Measurements from ENCODE around the gene FGFR3.
A peak's percentile ranks its signal among the peaks of the same experiment; 100 is the strongest.
"Not testable (repeated sequence)": the region's sequence is repeated elsewhere in the genome, so short reads cannot be mapped to it uniquely, and the experiment has no call there.

The FGFR3 gene

DNA sequence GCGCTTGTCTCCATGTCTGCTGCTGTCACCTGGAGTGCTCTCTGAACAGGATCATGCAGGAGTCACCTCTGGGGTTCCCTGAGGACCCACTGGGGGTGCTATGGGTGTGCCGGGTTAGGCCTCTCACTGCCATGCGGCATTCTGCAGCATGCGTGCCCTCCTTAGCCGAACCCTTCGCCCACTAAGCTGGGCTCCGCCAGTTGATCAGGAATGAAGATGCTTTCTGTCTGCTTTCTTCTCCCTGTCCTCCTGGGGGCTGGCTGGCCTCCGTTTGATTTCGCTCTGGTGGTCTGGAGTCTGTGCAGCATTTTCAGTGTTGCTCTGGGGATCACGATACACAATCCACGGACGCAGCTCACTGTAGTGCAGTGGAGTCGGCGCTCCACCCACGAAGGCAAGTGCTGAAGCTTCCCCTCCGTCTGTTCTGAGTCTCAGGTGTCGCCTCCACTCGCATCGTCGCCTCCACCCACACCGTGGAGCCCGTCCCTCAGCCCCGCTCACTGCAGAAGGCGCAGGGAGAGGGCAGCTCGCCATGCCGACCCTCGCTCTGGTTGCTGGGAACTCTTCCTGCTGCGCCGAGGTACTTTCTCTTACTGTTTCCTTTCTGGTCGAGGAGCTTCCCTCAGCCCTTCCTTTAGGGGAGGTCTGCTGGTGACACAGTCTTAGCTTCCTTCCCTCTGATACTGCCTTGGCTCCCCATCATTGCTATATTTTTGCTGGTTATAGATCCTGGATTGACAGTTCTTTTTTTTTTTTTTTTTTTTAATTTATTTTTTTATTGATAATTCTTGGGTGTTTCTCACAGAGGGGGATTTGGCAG lies 33.6 kb downstream of the FGFR3 start:
- no peak for DNase-seq
- in situ Hi-C loops (cut with MboI; ENCODE audit: low pct_unique_long_range_greater_than_20kb, low sequenced_read_pairs): no loop called here

DNA sequence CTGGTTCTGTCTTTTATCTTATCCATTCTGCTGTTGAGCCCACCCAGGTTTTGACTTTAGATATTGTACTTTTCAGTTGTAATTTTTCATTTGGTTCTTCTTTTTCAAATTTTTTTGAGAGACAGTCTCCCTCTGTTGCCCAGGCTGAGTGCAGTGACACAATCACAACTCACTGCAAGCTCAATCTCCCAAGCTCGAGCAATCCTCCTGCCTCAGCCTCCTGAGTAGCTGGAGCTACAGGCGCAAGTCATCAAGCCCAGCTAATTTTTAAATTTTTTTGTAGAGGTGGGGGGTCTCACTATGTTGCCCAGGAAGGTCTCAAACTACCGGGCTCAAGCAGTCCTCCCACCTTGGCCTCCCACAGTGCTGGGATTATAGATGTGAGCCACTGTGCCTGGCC lies 37.1 kb downstream of the FGFR3 start:
- no peak for DNase-seq
- in situ Hi-C loops (cut with MboI; ENCODE audit: low pct_unique_long_range_greater_than_20kb, low sequenced_read_pairs): no loop called here

DNA sequence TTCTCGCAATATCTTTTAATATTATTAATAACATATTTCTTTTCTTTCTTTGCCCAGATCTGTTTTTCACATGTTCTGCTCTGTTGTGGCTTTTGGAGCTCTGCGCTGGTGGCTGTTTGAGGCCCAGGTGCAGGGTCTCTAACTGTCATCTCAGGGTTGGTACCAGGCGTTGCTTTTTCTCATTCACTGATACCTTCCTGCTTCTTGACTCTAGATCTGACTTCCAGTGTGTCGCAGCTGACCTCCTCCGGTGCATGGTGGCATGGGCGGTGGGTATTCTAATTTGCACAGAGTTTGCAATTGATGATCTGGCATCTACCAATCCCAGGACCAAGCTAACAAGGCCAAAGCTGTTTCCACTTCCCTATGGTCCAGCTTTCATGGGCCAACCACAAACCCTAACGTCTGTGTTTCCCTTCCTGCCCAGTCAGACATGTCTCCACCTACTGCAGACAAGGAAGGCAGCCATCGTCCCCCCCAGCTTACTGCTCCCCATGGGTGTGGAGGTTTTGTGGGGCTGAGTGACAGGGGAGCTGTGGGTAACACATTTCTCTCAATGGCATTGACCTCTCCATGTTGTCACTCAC lies 37.6 kb downstream of the FGFR3 start:
- in situ Hi-C loops (cut with MboI; ENCODE audit: low pct_unique_long_range_greater_than_20kb, low sequenced_read_pairs): no loop called here
- peak; percentile 22 for DNase-seq

DNA sequence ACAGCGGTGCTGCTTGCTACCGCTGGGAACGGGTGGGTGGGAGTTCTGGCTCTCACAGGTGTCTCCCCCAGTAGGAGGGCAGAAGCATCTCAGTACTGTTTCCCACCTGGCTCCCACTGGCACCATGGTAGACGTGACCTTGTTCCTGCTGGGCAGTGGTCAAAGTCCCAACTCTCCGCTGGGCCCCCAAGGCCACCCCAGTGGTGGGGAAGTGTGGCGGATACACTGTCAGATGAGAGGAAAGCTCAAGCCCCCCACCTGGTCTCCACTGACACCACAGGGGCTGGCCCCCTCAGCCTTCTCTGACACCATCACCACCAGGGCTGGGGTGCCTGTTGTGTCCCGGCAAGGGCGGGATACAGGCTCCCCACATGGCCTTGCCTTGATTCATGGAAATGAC lies 38.2 kb downstream of the FGFR3 start:
- DNase-seq: no peak
- in situ Hi-C loops (cut with MboI; ENCODE audit: low pct_unique_long_range_greater_than_20kb, low sequenced_read_pairs): no loop called here

DNA sequence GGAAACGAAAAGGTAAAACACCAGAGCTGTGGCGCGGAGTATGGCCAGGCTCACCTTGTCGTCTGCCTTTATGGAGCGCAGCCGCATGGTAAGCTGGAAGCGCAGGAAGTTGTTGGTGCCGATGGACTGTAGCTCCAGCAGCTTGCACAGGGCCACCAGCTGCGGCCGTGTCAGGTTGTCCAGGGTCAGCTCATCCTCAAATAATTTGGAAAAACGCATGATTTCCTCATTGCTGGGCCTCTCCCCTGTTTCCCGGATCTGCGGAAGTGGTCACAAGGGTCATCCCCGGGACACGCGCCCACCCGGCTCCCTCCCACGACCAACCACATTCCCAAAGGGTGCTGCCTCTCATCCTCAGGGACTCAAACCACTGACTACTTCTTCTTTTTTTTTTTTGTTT lies 39.6 kb downstream of the FGFR3 start:
- in situ Hi-C loops (cut with MboI; ENCODE audit: low pct_unique_long_range_greater_than_20kb, low sequenced_read_pairs): no loop called here
- DNase-seq: no peak

DNA sequence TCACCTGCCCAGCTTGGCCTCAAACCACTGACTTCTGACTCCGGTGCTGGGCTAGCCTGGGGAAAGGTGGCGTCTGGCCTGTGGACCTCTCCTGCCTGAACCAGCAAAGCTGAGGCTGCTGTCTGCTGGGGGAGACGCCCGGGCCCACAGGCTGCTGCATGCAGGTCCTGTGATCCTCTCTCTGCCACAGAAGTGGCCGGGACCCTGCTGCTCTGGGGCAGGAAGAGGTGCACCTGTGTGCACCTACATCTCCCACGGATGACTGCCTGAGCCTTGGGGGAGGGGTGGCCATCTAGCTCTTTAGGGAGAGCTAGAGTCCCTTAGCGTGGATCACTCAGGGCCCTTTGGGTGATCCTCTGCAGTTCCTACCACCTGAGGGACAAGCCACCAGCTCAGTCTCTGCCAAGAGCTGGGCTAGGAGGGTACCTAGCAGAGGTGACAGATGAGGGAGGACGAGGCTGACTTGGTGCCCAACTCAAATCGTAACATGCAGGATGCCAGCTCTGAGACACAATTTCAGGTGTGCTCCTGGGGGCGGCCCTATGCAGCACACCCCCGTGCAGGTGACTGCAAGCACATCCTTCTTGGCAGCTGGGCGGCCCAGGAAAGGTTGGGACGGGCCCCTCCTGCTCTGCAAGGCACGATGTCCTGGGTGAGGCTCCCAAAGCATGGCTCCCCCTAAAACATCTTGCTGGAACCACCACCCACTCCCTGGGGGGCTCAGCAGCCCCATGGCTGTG lies 40.4 kb downstream of the FGFR3 start:
- no peak for DNase-seq
- in situ Hi-C loops (cut with MboI; ENCODE audit: low pct_unique_long_range_greater_than_20kb, low sequenced_read_pairs): no loop called here

DNA sequence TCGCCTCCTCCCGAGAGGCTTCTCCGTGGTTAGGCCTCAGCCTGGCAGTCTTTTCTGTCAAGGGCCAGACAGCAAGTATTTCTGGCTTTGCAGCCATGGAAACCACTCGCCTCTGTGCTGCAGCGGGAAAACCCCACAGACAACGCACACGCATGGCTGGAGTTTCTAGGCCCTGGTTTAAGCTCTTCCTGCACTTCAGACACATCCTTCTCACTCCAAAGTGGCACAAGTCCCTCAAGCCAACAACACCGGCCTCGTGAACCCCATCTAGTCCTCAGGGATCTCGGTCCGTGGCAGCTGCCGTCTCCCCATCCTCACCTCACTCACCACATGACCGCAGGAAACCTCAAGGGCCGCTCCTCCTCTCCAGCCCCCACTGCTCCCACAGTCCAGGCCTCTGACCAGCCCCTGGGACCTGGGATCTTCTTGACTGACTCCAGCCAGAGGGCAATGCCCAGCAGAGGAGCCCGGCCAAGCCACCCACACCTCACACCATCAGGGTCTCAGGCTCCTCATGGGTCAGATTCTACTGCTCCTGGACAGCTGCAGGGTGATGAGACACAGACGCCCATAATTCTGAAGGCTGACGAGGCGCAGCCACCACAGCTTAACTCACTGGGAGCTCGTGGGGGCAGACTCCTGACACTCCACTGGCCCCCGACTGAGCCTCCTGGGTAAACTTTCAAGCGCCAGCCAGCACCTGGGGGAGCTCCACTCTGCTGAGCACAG lies 41.1 kb downstream of the FGFR3 start:
- in situ Hi-C loops (cut with MboI; ENCODE audit: low pct_unique_long_range_greater_than_20kb, low sequenced_read_pairs): no loop called here
- DNase-seq: no peak

DNA sequence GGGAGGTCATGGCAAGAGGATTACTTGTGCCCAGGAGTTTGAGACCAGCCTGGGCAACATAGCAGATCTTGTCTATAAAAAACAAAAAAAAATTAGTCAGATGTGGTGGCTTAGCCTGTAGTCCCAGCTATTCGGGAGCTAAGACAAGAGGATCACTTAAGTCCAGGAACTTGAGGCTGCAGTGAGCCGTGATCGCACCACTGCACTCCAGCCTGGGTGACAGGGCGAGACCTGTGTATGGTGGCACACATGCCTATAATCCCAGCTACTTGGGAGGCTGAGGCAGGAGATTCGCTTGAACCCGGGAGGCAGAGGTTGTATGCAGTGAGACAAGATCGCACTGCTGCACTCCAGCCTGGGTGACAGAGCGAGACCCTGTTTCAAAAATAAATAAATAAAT lies 42.7 kb downstream of the FGFR3 start:
- DNase-seq; in situ Hi-C loops (cut with MboI; ENCODE audit: low pct_unique_long_range_greater_than_20kb, low sequenced_read_pairs): not testable (repeated sequence)

DNA sequence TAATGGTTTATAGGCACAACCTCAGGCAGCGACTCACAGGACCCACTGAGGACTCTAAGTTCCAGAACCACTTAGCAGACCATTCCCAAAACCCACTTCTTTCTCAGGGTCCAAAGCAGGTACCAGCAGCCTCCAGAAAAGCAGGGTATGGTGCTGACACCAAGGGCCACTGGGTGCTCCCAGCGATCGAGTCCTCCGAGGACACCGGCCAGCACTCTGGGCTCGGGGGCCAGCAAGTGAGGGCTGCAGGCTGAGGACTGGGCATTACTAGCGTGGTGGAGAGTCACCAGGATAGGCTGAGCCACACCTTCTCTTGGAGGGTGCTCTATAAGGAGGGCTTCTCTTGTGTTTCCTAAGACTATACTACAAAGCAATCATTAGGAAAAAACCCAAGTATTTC lies 43.6 kb downstream of the FGFR3 start:
- no peak for DNase-seq
- in situ Hi-C loops (cut with MboI; ENCODE audit: low pct_unique_long_range_greater_than_20kb, low sequenced_read_pairs): no loop called here

DNA sequence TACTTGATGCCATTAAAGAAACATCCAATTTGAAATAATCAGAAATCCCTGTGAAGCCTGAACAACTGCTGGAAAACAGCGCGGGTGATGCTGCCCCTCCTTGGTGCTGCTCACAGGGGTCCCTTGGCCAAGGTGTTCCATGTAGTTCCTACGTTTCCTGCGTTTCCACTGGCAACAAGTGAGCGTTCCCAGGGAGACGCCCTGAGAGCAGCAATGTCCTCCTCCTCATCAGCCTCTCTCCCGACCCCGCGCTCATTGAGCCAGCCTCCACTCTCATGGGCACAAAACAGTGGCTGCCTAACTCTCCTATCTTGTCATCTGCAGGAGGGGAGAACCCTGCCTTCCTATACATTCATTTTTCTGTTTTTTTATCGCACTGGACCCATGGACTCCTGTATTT lies 44.0 kb downstream of the FGFR3 start:
- no peak for DNase-seq
- in situ Hi-C loops (cut with MboI; ENCODE audit: low pct_unique_long_range_greater_than_20kb, low sequenced_read_pairs): no loop called here

DNA sequence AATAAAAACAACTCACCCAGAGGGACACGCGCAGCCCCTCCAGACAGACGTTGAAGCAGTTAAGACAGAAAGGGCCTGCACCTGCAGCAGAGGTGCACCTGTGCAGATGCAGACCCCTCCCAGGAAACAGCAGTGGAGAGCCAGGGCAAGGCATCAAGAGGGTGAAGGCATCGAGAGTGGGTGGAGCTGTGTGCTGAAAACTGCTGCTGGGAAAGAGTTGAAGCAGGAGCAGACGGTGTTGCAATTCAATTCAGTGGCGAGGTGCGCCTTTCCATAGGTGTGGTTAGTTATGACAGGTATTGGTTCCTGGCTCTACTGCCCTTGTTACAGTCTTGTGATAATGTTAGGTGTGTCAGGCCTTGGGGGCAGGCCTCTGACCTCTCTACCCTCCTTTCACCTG lies 46.2 kb downstream of the FGFR3 start:
- DNase-seq: no peak
- in situ Hi-C loops (cut with MboI; ENCODE audit: low pct_unique_long_range_greater_than_20kb, low sequenced_read_pairs): no loop called here

DNA sequence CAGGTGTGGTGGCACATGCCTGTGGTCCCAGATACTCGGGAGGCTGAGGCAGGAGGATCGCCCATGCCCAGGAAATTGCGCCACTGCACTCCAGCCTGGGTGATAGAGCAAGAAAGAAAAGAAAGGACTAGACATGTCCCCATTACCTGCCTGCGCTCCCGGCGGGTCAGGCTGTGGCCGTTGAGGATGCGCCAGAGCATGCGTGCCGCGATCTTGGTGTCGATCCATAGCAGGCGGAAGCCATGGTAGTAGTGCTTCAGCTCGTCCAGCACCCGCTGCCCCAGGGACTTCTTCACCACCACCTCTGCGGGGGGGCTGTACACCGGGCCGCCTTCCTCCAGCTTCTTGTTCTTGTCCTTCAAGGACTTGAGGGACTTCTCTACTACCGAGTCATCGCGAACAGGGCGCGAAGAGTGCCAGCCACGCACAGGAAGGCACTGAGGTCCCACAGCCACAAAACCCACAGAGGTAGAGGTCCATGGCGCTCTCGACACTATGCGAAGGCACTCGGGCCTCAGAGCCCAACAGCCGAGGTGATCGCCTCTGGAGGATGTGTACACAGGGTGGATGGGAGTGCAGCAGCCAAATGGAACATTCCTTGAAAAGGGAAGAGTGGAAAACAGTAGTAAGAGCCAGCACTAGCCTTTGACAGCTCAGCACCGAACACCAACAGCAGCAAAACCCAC lies 48.3 kb downstream of the FGFR3 start:
- in situ Hi-C loops (cut with MboI; ENCODE audit: low pct_unique_long_range_greater_than_20kb, low sequenced_read_pairs): no loop called here
- DNase-seq: no peak

DNA sequence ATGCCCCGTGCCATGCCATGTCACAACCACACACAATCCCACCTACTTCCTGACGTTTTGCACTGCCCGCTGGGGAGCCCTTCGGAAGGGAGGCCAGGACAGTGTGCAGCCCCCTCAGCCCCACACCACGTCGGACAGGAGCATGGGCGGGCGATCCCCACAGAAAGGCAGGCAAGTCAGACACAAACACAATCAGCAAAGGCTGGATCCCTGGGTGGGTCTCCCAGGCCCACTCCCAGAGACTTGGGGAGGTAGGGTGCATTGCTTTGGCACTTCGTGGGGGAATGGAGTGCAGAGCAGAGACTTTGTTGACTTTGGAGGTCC lies 48.8 kb downstream of the FGFR3 start:
- in situ Hi-C loops (cut with MboI; ENCODE audit: low pct_unique_long_range_greater_than_20kb, low sequenced_read_pairs): no loop called here
- DNase-seq: no peak

DNA sequence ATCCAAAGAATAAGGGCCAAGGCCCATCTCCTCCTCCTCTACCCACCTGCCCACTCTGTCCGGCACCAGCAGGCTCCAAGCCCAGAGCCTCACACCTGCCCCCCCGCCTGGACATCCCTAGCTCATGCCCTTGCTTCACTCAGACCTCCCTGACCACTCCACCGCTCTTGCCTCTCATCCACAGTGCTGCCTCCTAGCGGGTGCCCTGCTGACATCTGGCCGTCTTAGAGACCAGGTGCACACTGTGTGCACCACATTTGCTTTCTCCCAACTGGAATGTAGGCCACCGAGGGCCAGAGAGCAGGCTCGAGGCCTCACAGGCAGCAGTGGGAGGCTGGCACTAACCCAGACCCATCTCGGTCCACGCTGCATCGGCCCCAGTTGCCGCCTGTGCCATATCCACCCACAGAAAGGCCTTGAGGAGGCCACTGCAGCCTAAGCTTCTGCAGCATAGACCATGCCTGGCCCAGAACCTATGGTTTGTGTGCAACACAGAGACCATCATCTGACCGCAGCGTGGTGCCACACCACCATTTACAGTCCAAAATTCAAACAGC lies 49.3 kb downstream of the FGFR3 start:
- no peak for DNase-seq
- in situ Hi-C loops (cut with MboI; ENCODE audit: low pct_unique_long_range_greater_than_20kb, low sequenced_read_pairs): no loop called here

DNA sequence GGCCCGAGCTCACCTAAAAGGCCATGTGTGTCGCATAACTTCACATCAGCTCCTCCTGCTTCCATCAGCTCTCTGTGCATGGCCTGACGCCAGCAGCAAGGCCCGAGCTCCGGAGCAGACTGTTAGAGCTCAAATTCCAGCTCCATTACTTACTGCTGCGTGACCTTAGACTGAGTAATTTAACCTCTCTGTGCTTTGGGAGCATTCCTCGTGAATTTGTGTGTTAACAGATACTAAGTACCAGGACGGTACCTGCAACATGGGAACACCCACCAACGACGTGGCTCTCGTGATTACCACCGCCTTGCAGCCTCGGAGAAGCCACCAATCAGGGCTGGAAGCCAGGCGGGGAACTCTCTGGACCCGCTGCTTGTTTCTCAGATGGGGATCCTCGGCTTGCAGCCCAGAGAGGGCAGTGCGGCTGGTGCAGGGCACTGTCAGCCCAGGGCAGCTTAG lies 49.9 kb downstream of the FGFR3 start:
- in situ Hi-C loops (cut with MboI; ENCODE audit: low pct_unique_long_range_greater_than_20kb, low sequenced_read_pairs): no loop called here
- DNase-seq: no peak

DNA sequence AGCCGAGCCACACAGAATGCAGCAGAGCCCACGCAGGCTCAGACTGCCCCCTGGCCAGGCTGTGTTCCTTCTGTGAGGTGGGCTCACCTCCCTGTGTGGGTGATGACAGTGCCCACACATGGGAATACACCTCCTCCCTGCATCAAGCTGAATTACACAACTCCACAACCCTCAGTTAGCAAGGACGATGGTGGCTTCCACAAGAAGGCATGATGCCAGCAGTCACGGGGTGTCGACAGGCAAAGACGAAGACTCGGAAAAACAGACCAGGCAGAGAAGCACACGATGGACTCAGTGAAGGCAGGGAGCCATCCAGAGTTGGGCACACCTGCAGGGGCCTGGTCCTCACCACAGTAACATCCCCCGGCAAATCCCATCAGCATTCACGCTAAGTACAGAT lies 50.8 kb downstream of the FGFR3 start:
- in situ Hi-C loops (cut with MboI; ENCODE audit: low pct_unique_long_range_greater_than_20kb, low sequenced_read_pairs): no loop called here
- no peak for DNase-seq

DNA sequence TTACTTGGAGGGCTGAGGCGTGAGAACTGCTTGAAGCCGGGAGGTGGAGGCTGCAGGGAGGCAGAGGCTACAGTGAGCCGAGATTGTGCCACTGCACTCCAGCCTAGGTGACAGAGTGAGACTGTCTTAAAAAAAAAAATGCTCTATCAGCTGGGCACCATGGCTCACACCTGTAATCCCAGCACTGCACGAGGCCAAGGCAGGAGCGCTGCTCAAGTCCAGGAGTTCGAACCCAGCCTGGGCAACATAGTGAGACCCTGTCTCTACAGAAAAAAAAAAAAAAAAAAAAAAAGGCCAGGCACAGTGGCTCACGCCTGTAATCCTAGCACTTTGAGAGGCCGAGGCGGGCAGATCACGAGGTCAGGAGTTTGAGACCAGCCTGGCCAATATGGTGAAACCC lies 51.5 kb downstream of the FGFR3 start:
- DNase-seq; in situ Hi-C loops (cut with MboI; ENCODE audit: low pct_unique_long_range_greater_than_20kb, low sequenced_read_pairs): not testable (repeated sequence)

DNA sequence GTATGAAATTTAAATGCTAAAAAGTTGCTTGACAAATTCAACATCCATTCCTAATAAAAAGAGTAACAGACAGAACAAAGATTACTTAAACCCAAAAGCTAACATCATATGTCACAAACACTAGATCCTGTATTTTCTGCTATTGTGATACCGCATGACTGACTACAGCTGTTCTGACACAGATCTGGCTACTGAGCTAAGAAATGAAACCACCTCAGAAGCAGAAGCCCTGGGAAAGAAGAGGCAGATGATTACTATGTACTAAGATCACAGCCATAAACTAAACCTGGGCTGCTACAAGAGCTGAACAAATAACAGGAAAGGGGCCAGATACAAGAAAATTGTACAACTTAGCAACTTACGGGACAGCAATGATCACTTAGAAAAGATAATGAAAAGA lies 53.5 kb downstream of the FGFR3 start:
- no peak for DNase-seq

DNA sequence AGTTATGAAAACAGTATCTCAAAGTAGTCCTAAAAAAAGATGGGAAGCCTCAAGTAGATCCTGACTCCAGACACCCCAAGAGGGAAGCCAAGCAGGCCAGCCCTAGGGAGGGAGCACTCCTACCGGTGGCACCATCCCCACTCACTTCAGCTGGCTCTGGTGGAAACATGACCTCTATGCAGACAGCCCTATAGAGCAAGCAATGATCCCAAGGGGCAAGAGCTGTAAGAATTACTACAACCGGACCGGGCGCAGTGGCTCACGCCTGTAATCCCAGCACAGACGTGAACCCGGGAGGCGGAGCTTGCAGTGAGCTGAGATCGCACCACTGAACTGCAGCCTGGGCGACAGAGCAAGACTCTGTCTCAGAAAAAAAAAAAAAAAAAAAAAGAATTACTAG lies 57.2 kb downstream of the FGFR3 start:
- no peak for DNase-seq
- in situ Hi-C loops (cut with MboI; ENCODE audit: low pct_unique_long_range_greater_than_20kb, low sequenced_read_pairs): no loop called here

More for the DNA sequence above, 53.5 kb downstream of the FGFR3 start:
- in situ Hi-C loops (cut with MboI; ENCODE audit: low pct_unique_long_range_greater_than_20kb, low sequenced_read_pairs): no loop called here
